Liver (tissue), 9 donors: ENCODE data around the gene MYBPC2. TPM values are rescaled to one million over a fixed set of nuclear protein-coding genes. Genes with fewer than 3 reads are reported as not detected.

Experiments
- DNase-seq: peaks from one replicate; pipeline ENCODE4 v3.0.0-alpha.2; 2017; ENCODE audit warnings: low spot score
- H3K27ac ChIP-seq, 2 donors: one replicate each; pipeline ENCODE4 v1.7.0; 2013; ENCODE audit warnings: inconsistent platforms in 2 of 2, low read length in 2 of 2, control low read depth in 1 of 2, low read depth in 1 of 2, mild to moderate bottlenecking in 1 of 2
- H3K27me3 ChIP-seq, 4 donors: one replicate each; pipeline versions ENCODE4 v1.6.1 to v1.7.0; 2013; ENCODE audit warnings: low read length in 3 of 4, inconsistent platforms in 1 of 4, mild to moderate bottlenecking in 1 of 4, moderate library complexity in 1 of 4; ENCODE audit not compliant: control insufficient read depth in 4 of 4, insufficient read depth in 4 of 4
- H3K36me3 ChIP-seq, 4 donors: one replicate each; pipeline versions ENCODE4 v1.6.1 to v1.7.0; 2013; ENCODE audit warnings: low read length in 3 of 4, mild to moderate bottlenecking in 3 of 4, low read depth in 1 of 4, moderate library complexity in 1 of 4; ENCODE audit not compliant: control insufficient read depth in 4 of 4, insufficient read depth in 3 of 4
- H3K4me1 ChIP-seq, 4 donors: one replicate each; pipeline versions ENCODE4 v1.6.1 to v1.7.0; 2013; ENCODE audit warnings: low read length in 3 of 4, mild to moderate bottlenecking in 3 of 4, moderate library complexity in 1 of 4; ENCODE audit not compliant: control insufficient read depth in 4 of 4, insufficient read depth in 4 of 4
- H3K4me3 ChIP-seq, 3 donors: one replicate each; pipeline versions ENCODE4 v1.6.1 to v1.7.0; 2013; ENCODE audit warnings: low read length in 3 of 3, control low read depth in 1 of 3, low read depth in 1 of 3, mild to moderate bottlenecking in 1 of 3
- H3K9ac ChIP-seq, 2 donors: one replicate each; pipeline ENCODE4 v1.7.0; 2013; ENCODE audit warnings: low read length in 2 of 2, mild to moderate bottlenecking in 2 of 2, moderate library complexity in 2 of 2, control low read depth in 1 of 2, low read depth in 1 of 2
- H3K9me3 ChIP-seq, 4 donors: one replicate each; pipeline versions ENCODE4 v1.6.1 to v1.7.0; 2013; ENCODE audit warnings: low read length in 3 of 4; ENCODE audit not compliant: control insufficient read depth in 4 of 4
- CTCF ChIP-seq: fragments of 150-350 bp; IDR thresholded peaks from 2 replicates; pipeline ENCODE4 v1.5.1; 2017; ENCODE audit warnings: improper control_type of control experiment, low read depth, low read length; ENCODE audit not compliant: missing input control
- FOXA1 ChIP-seq: IDR thresholded peaks from 2 replicates; pipeline ENCODE4 v1.6.1; 2016; ENCODE audit warnings: antibody characterized with exemption
- FOXA2 ChIP-seq: IDR thresholded peaks from 2 replicates; pipeline ENCODE4 v1.6.1; 2016; ENCODE audit warnings: antibody characterized with exemption
- GABPA ChIP-seq, 2 donors: IDR thresholded peaks in 1 of 2; conservative IDR thresholded peaks in 1 of 2; 2 replicates each; pipeline ENCODE4 v1.6.1; 2016; ENCODE audit warnings: antibody characterized with exemption in 2 of 2, mild to moderate bottlenecking in 1 of 2, moderate library complexity in 1 of 2
- HNF4G ChIP-seq: IDR thresholded peaks from 2 replicates; pipeline ENCODE4 v1.6.1; 2016; ENCODE audit warnings: antibody characterized with exemption
- JUND ChIP-seq, 2 donors: IDR thresholded peaks; 2 replicates each; pipeline ENCODE4 v1.6.1; 2016; ENCODE audit warnings: antibody characterized with exemption in 2 of 2
- MAX ChIP-seq: IDR thresholded peaks from 2 replicates; pipeline ENCODE4 v1.6.1; 2016; ENCODE audit warnings: antibody characterized with exemption
- RAD21 ChIP-seq, 2 donors: IDR thresholded peaks; 2 replicates each; pipeline ENCODE4 v1.6.1; 2016; ENCODE audit warnings: antibody characterized with exemption in 2 of 2, mild to moderate bottlenecking in 2 of 2
- REST ChIP-seq: IDR thresholded peaks from 2 replicates; pipeline ENCODE4 v1.6.1; 2016; ENCODE audit warnings: antibody characterized with exemption, mild to moderate bottlenecking
- RXRA ChIP-seq, 2 donors: IDR thresholded peaks; 2 replicates each; pipeline ENCODE4 v1.6.1; 2017 to 2018; ENCODE audit warnings: antibody characterized with exemption in 2 of 2, mild to moderate bottlenecking in 1 of 2
- TAF1 ChIP-seq: conservative IDR thresholded peaks from 2 replicates; pipeline ENCODE4 v1.6.1; 2016; ENCODE audit warnings: antibody characterized with exemption, mild to moderate bottlenecking
- YY1 ChIP-seq: IDR thresholded peaks from 2 replicates; pipeline ENCODE4 v1.6.1; 2016; ENCODE audit warnings: antibody characterized with exemption, mild to moderate bottlenecking
- ZBTB33 ChIP-seq: IDR thresholded peaks from 2 replicates; pipeline ENCODE4 v1.6.1; 2016; ENCODE audit warnings: antibody characterized with exemption
- WGBS: extraction: QIAGEN DNeasy Blood & Tissue Kit; methylation state at CpG from one replicate; pipeline ENCODE4 v1.1.7; 2013; 5-methylcytosine and 5-hydroxymethylcytosine counted together
- polyA plus RNA-seq, 2 donors: library from polyadenylated mRNA; stranded (reverse) in 1 of 2; unstranded in 1 of 2; fragments of 200-250 nt in 1 of 2; fragments of >200 nt in 1 of 2; fragmentation: Nextera tagmentation in 1 of 2; extraction: Ambion mirVana in 1 of 2; gene quantifications; one replicate each; pipeline versions ENCODE4 v1.2.1 to v1.2.3, GENCODE V29; 2013 to 2015
- total RNA-seq, 2 donors: library from RNA; depleted of rRNA; stranded (reverse); fragments of >200 nt; gene quantifications; one replicate each; pipeline ENCODE4 v1.2.3, GENCODE V29; 2014
- donor health status: healthy.
- donor health status: healthy.
- donor health status: healthy.
- donor health status: healthy.
- donor health status: healthy.

The MYBPC2 gene
- total and polyA plus RNA-seq, 4 donors = under 0.01 TPM; not detected in 3

- H3K4me1 ChIP-seq = no peaks in the 10 kb centered on the region
- H3K27ac ChIP-seq = no peak overlapping the region
- TF ChIP-seq TAF1 (no peak), GABPA (IDR thresholded peaks at IDR 0.05 in 1 of 2, conservative IDR thresholded peaks at IDR 0.05 in 1 of 2) (no peak), YY1 (no peak), MAX (no peak), RXRA (IDR thresholded peaks at IDR 0.05) (no peak), REST (no peak), FOXA1 (no peak), CTCF (no peak), JUND (IDR thresholded peaks at IDR 0.05) (no peak), FOXA2 (no peak), RAD21 (IDR thresholded peaks at IDR 0.05) (no peak), HNF4G (no peak)
- no peak overlapping the region for H3K9ac ChIP-seq
- 98% methylated on average over 10 of the region's 10 CpGs for WGBS
- H3K27me3 ChIP-seq = no peaks in the 10 kb centered on the region
- DNase-seq = no peak
- peaks cover 0 to 6% (median 2%) of the 10 kb centered on the region in 4 donors for H3K36me3 ChIP-seq
- no peaks in the 10 kb centered on the region for H3K9me3 ChIP-seq
- H3K4me3 ChIP-seq = no peak overlapping the region
Observed at GRCh38 chr19:50399368-50399745, 33.3 kb upstream of the MYBPC2 start.

- TF ChIP-seq RAD21 (IDR thresholded peaks at IDR 0.05) (no peak), TAF1 (no peak), ZBTB33 (no peak), FOXA2 (no peak), CTCF (no peak)
- Histone ChIP-seq H3K36me3 (peaks cover 0 to 6% (median 3%) of the 10 kb centered on the region in 4 donors), H3K27ac (no peak overlapping the region), H3K9ac (no peak overlapping the region), H3K9me3 (no peaks in the 10 kb centered on the region), H3K4me3 (no peak overlapping the region), H3K4me1 (no peaks in the 10 kb centered on the region), H3K27me3 (no peaks in the 10 kb centered on the region)
- DNase-seq = peak; percentile 37
- 96% methylated on average over 48 of the region's 48 CpGs for WGBS
Observed at GRCh38 chr19:50401605-50402450, 30.9 kb upstream of the MYBPC2 start.
